A549 (cell line): ENCODE results near the gene CRACR2B.

Source experiments
- BHLHE40 ChIP-seq: IDR thresholded peaks from 2 replicates; pipeline ENCODE4 v1.6.1; 2012; ENCODE audit warnings: low read depth, low read length, inconsistent platforms
- CEBPB ChIP-seq, 2 experiments: fragments of >200 bp in 1 of 2; sonication (Bioruptor Twin) in 1 of 2; formaldehyde crosslinking in 1 of 2; IDR thresholded peaks; 2 replicates each; pipeline ENCODE4 v1.6.1; 2012 to 2016
- CTCF ChIP-seq: fragments of >200 bp; sonication (Bioruptor Twin); formaldehyde crosslinking; IDR thresholded peaks from 3 replicates; pipeline ENCODE4 v1.5.1; 2016
- E2F6 ChIP-seq: IDR thresholded peaks from 2 replicates; pipeline ENCODE4 v1.6.1; 2012; ENCODE audit warnings: low read depth, borderline replicate concordance
- ELK1 ChIP-seq: fragments of 150-350 bp; IDR thresholded peaks from 2 replicates; pipeline ENCODE4 v1.6.1; 2014; ENCODE audit warnings: low read depth, mild to moderate bottlenecking, low read length
- HOXA7 ChIP-seq: fragments of 250-450 bp; sonication (Bioruptor Pico); IDR thresholded peaks from 2 replicates; pipeline ENCODE4 v1.5.0; 2020; ENCODE audit warnings: mild to moderate bottlenecking, moderate library complexity

- TF ChIP-seq CTCF (no peak), ELK1 (no peak), CEBPB (IDR thresholded peaks at IDR 0.05) (no peak), HOXA7 (CRISPR knock-in tag) (no peak), E2F6 (no peak), BHLHE40 (no peak)
Observed at GRCh38 chr11:855796-856195, 28.1 kb downstream of the CRACR2B start.
